NCI-H146 treated with DMSO at 0.1 percent for 48 hours (cell line): ENCODE results near the gene OR2AJ1.

Source experiments
- DNase-seq: peaks from one replicate; lab custom pipeline; 2025; ENCODE audit not compliant: unreplicated experiment; lab: John Stamatoyannopoulos, UW

OR2AJ1 gene

DNA sequence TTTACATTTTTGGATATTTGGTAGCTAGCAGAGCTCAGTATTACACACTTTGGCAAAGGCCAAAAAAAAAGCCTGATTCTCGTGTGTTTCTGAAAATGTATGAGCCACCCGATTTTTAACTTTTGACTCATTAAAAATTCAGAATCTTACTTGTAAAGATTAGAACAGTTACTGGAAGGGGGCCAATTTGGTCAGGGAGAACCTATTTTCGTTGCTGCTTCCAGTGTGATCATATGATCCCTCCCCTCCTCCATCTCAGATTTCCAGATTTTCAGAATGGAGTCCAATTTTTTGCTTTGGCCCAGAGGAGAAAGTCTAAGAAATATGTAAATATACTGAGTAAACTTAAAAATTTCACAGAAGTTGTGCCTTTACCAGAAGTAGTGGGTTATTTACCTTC lies 37.1 kb downstream of the OR2AJ1 start:
- DNase-seq: no peak

DNA sequence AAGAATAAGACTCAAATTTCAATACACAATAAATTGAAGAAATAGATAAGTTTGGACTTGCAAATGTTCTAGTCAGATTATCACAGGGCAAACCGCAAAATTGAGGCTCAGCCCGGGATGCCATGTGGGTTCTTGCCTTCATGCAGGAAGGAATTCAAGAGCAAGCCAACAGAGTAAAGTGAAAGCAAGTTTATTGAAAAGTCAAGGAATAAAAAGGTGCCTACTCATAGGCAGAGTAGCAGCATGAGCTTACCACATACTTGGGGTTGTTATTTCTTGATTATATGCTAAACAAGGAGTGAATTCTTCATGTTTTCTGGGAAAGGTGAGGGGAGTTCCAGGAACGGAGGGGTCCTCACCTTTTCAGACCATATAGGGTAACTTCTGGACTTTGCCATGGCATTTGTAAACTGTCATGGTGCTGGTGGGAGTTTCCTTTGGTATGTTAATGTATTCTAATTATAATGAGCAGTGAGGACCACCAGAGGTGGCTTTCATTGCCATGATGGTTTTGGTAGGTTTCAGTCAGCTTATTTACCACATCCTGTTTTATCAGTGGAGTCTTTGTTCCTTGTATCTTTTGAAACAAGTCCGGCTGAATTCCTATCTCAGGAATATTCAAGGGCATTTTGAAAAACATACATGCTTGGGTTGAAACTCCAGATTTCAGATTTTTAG lies 38.4 kb downstream of the OR2AJ1 start:
- DNase-seq: no peak

DNA sequence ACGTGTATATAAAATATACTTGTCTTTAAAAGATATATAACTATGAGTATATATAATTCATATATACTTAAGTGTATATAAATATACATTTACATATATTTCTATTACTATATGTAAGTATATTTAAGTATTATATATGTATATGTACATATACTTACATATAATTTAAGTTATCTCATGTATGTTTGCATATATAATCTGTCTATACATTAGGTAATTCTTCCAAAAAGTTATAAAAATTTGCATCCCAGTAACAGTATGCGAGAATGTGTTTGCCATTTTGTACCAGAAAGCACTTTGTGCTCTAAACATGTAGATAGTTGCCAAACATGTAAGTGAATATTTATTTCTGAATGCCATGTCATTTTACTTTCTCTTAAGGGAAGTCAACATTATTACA lies 40.2 kb downstream of the OR2AJ1 start, which contains the start of gene OR2AK2:
TSS of gene OR2AK2 (plus strand) at position 301 of the 400 bp plus-strand sequence. CDS start 144 bp downstream, outside the sequence.
- no peak for DNase-seq

DNA sequence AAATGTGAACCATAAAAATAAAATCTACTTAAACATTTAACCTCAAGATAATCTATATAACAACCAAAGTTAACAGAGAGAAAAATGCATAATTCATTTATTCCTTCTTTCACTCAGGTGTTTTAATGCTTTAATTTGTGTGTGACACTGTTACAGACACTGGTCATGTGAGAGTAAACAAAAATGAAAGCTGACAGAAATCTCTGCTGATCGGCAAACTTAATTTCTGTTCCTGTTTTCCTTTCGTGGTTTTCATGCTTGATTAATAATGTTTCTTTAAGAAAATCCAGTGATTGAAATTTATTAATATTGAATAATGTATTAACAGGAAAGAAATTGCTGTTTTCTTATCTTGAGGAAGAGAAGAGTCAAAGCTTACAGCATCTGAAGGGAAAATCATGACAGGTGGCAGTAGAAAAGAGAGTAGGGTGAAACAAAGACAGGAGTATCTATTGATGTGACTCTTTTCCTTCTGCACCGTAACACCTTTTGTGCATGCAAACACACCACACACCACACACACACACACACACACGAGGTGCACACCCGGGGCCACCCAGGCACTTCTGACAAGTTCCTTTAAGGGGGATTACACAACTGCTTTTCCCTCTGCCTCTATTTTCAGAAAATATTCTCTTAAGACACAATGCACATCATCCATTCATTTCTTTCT lies 42.0 kb downstream of the OR2AJ1 start:
- no peak for DNase-seq
